K562 (cell line): Measurements from ENCODE around the gene RNASE4.

Source experiments
- FOXA1 ChIP-seq: fragments of 450-650 bp; IDR thresholded peaks from 2 replicates; pipeline ENCODE4 v1.6.1; 2016; ENCODE audit warnings: mild to moderate bottlenecking, borderline replicate concordance
- HDAC1 ChIP-seq, 2 experiments: fragments of 450-650 bp; IDR thresholded peaks; 2 replicates each; pipeline ENCODE4 v1.6.1; 2016 to 2017; ENCODE audit warnings: inconsistent platforms in 1 of 2, mild to moderate bottlenecking in 1 of 2, moderate library complexity in 1 of 2
- MLLT1 ChIP-seq, 2 experiments: fragments of 450-650 bp; IDR thresholded peaks; 2 replicates each; pipeline ENCODE4 v1.6.1; 2016
- PHF20 ChIP-seq: fragments of 450-650 bp; IDR thresholded peaks from 2 replicates; pipeline ENCODE4 v1.6.1; 2018; ENCODE audit not compliant: partially characterized antibody
- SNRNP70 ChIP-seq: fragments of 200-400 bp; formaldehyde crosslinking; optimal IDR thresholded peaks from 2 replicates; pipeline ENCODE3; 2017; ENCODE audit warnings: low read depth, low read length
- TCF7L2 ChIP-seq: fragments of 150-350 bp; IDR thresholded peaks from 2 replicates; pipeline ENCODE4 v1.6.1; 2016; ENCODE audit warnings: low read depth, mild to moderate bottlenecking, low read length, moderate library complexity
- ZBTB34 ChIP-seq: fragments of 250-450 bp; sonication (Bioruptor Pico); IDR thresholded peaks from 2 replicates; pipeline ENCODE4 v1.8.0; 2021; ENCODE audit warnings: mild to moderate bottlenecking, moderate library complexity
- ZNF197 ChIP-seq: fragments of 200-800 bp; sonication (Bioruptor generic); IDR thresholded peaks from 2 replicates; pipeline ENCODE4 v1.6.1; 2016; ENCODE audit warnings: low read depth, missing genetic modification characterization, missing compliant biosample characterization
- TF ChIP-seq, protein P1 (sequence below), 3 experiments: IDR thresholded peaks in 2 of 3; conservative IDR thresholded peaks in 1 of 3; 2 replicates each; pipeline ENCODE4 v1.5.1; 2011 to 2012; ENCODE audit warnings: low read length in 3 of 3, mild to moderate bottlenecking in 3 of 3, control low read depth in 2 of 3, improper control_type of control experiment in 1 of 3, inconsistent platforms in 1 of 3, low read depth in 1 of 3, mixed read lengths in 1 of 3, moderate library complexity in 1 of 3; ENCODE audit not compliant: insufficient read depth in 2 of 3
- TF ChIP-seq, protein P2 (sequence below): fragments of 450-650 bp; formaldehyde crosslinking; IDR thresholded peaks from 2 replicates; pipeline ENCODE4 v1.4.0; 2022; ENCODE audit warnings: missing genetic modification characterization

GRCh38 chr14:20743556-20743955 is 59.2 kb downstream of the RNASE4 start:
- TF ChIP-seq, protein P1, sequence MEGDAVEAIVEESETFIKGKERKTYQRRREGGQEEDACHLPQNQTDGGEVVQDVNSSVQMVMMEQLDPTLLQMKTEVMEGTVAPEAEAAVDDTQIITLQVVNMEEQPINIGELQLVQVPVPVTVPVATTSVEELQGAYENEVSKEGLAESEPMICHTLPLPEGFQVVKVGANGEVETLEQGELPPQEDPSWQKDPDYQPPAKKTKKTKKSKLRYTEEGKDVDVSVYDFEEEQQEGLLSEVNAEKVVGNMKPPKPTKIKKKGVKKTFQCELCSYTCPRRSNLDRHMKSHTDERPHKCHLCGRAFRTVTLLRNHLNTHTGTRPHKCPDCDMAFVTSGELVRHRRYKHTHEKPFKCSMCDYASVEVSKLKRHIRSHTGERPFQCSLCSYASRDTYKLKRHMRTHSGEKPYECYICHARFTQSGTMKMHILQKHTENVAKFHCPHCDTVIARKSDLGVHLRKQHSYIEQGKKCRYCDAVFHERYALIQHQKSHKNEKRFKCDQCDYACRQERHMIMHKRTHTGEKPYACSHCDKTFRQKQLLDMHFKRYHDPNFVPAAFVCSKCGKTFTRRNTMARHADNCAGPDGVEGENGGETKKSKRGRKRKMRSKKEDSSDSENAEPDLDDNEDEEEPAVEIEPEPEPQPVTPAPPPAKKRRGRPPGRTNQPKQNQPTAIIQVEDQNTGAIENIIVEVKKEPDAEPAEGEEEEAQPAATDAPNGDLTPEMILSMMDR (IDR thresholded peaks at IDR 0.05 in 2 of 3, conservative IDR thresholded peaks at IDR 0.05 in 1 of 3; ENCODE audit: insufficient read depth in 2 of 3, low read depth in 1 of 3, low read length in 3 of 3) = no peak
- no peak for TF ChIP-seq FOXA1
- TF ChIP-seq MLLT1 (IDR thresholded peaks at IDR 0.05) = no peak
- TF ChIP-seq, protein P2, sequence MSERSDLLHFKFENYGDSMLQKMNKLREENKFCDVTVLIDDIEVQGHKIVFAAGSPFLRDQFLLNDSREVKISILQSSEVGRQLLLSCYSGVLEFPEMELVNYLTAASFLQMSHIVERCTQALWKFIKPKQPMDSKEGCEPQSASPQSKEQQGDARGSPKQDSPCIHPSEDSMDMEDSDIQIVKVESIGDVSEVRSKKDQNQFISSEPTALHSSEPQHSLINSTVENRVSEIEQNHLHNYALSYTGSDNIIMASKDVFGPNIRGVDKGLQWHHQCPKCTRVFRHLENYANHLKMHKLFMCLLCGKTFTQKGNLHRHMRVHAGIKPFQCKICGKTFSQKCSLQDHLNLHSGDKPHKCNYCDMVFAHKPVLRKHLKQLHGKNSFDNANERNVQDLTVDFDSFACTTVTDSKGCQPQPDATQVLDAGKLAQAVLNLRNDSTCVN (CRISPR knock-in tag) = no peak
- TF ChIP-seq ZBTB34 (CRISPR knock-in tag) = no peak
- TF ChIP-seq HDAC1 (IDR thresholded peaks at IDR 0.05) = no peak
- TF ChIP-seq PHF20 = no peak
- no peak for TF ChIP-seq SNRNP70
- no peak for TF ChIP-seq TCF7L2
- TF ChIP-seq ZNF197 = no peak
